ENCODE measurements around the gene GANC.

DNA sequence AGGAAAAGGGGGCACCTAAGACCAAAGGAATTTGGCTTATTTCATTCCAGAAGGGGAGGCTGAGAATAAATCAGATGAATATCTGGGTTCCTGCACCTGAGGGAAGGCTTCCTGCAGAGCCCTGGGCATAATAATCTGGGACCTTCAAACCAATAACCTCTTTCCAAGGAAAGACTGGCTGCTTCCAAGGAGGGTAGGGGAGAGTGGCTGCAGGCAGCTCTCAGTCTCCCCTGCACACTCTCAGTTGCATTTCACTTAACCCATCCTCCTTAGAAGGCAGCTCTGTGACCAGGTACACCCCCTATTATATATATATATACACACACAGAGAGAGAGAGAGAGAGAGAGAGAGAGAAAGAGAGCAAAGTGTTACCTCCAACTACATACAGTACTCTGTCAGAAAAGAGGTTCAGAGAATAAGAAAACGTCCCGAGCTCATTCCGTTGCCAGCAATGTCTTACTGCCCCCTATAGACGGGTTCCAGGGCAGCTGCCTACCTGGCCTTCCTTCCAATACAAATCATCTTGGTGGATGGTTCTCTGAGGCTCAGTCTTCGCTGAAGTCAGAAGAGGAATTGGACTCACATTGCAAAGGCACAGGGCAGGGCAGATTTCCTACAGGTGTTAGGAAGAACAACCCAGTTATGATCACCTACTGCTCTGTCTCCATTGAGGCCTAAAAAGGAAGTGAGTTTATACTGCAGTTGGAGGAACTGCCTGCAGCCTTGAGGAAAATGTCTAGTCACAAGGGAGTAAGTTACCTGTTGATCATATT, 112.4 kb downstream of the GANC start:
- TF ChIP-seq FOXP2 (optimal IDR thresholded peaks at IDR 0.05; ENCODE audit: borderline replicate concordance, extremely low read depth, extremely low read length, insufficient read depth) (no peak), REST (IDR thresholded peaks at IDR 0.05; ENCODE audit: insufficient read depth in 1 of 2, low read depth in 2 of 2, low read length in 2 of 2) (no peak), POLR2AphosphoS5 (IDR thresholded peaks at IDR 0.05; ENCODE audit: low read depth, low read length) (no peak), TAF1 (IDR thresholded peaks at IDR 0.05; ENCODE audit: borderline replicate concordance, insufficient read depth, low read length) (no peak)
